H1 (cell line): ENCODE results near the gene DOK7. TPM values are rescaled to one million over a fixed set of nuclear protein-coding genes. Genes with fewer than 3 reads are reported as not detected.
A peak's percentile ranks its signal among the peaks of the same experiment; 100 is the strongest.

ENCODE experiments used
- CTCF ChIA-PET: fragments of 300-600 bp; sonication (Branson Sonifier 250); formaldehyde crosslinking; loops from one replicate; lab custom pipeline; 2021; ENCODE audit not compliant: partially characterized antibody; lab: Charles Lee
- POLR2A ChIA-PET: fragments of 300-600 bp; sonication (Branson Sonifier 250); formaldehyde crosslinking; loops from one replicate; lab custom pipeline; 2021; ENCODE audit warnings: inconsistent platforms; ENCODE audit not compliant: partially characterized antibody; lab: Charles Lee
- DNase-seq, 2 experiments: peaks; one replicate each; pipeline versions ENCODE4 v3.0.0 to v3.0.0-alpha.2; 2010 to 2022; ENCODE audit warnings: low spot score in 2 of 2, low read depth in 1 of 2, mixed read lengths in 1 of 2
- FAIRE-seq: peaks from 2 replicates; lab custom pipeline; 2011; peaks lifted over from hg19 to GRCh38; lab: Jason Lieb, UNC
- H2AFZ ChIP-seq: 2 replicates; pipeline ENCODE4 v1.8.1; 2012; ENCODE audit warnings: low read length, inconsistent platforms
- H2AK5ac ChIP-seq: 2 replicates; pipeline ENCODE4 v1.6.1; 2013; ENCODE audit warnings: low read depth, low read length
- H2BK120ac ChIP-seq: replicated peaks from 2 replicates; pipeline ENCODE3; 2013; ENCODE audit warnings: low read depth, low read length, inconsistent platforms
- H2BK12ac ChIP-seq: 2 replicates; pipeline ENCODE4 v1.6.1; 2013; ENCODE audit warnings: low read depth, low read length
- H2BK15ac ChIP-seq: 2 replicates; pipeline ENCODE4 v1.6.1; 2013; ENCODE audit warnings: low read length
- H2BK20ac ChIP-seq: 2 replicates; pipeline ENCODE4 v1.6.1; 2013; ENCODE audit warnings: low read length
- H2BK5ac ChIP-seq: 2 replicates; pipeline ENCODE4 v1.6.1; 2013; ENCODE audit warnings: low read depth, low read length
- H3K14ac ChIP-seq: 2 replicates; pipeline ENCODE4 v1.6.1; 2013; ENCODE audit warnings: inconsistent platforms; ENCODE audit not compliant: insufficient read length
- H3K18ac ChIP-seq: 2 replicates; pipeline ENCODE4 v1.6.1; 2013; ENCODE audit warnings: low read length; ENCODE audit errors: extremely low read depth
- H3K23ac ChIP-seq: 2 replicates; pipeline ENCODE4 v1.6.1; 2013; ENCODE audit warnings: inconsistent platforms; ENCODE audit not compliant: insufficient read length
- H3K23me2 ChIP-seq: 2 replicates; pipeline ENCODE4 v1.6.1; 2013; ENCODE audit warnings: low read depth, low read length
- H3K27ac ChIP-seq: 2 replicates; pipeline ENCODE4 v1.6.1; 2011; ENCODE audit warnings: low read depth, low read length, inconsistent platforms
- H3K27me3 ChIP-seq, 4 experiments: replicated peaks in 1 of 4; 1 replicate in 1 of 4; 2 replicates in 3 of 4; pipeline versions ENCODE4 v1.6.1 to v1.8.1; 2011 to 2013; ENCODE audit warnings: low read length in 3 of 4, mild to moderate bottlenecking in 3 of 4, inconsistent platforms in 2 of 4, mixed read lengths in 2 of 4, moderate library complexity in 1 of 4; ENCODE audit not compliant: control insufficient read depth in 3 of 4, insufficient read depth in 3 of 4; ENCODE audit errors: extremely low read depth in 1 of 4
- H3K36me3 ChIP-seq, 4 experiments: 2 replicates each; pipeline versions ENCODE4 v1.6.1 to v1.8.1; 2011 to 2013; ENCODE audit warnings: mild to moderate bottlenecking in 4 of 4, low read length in 3 of 4, moderate library complexity in 2 of 4, control low read depth in 1 of 4, inconsistent platforms in 1 of 4; ENCODE audit not compliant: insufficient read depth in 4 of 4, control insufficient read depth in 2 of 4
- H3K4ac ChIP-seq: replicated peaks from 2 replicates; pipeline ENCODE3; 2013; ENCODE audit warnings: low read length, low read depth, mixed read lengths, inconsistent platforms; ENCODE audit not compliant: insufficient read length
- H3K4me1 ChIP-seq, 4 experiments: replicated peaks in 1 of 4; 1 replicate in 1 of 4; 2 replicates in 3 of 4; pipeline versions ENCODE4 v1.6.1 to v1.8.1; 2011 to 2013; ENCODE audit warnings: low read length in 3 of 4, inconsistent platforms in 2 of 4, mixed read lengths in 1 of 4; ENCODE audit not compliant: insufficient read depth in 4 of 4, control insufficient read depth in 3 of 4
- H3K4me2 ChIP-seq, 2 experiments: 2 replicates each; pipeline versions ENCODE4 v1.6.1 to v1.8.1; 2011 to 2013; ENCODE audit warnings: low read depth in 2 of 2, low read length in 2 of 2, control low read depth in 1 of 2, inconsistent platforms in 1 of 2, mild to moderate bottlenecking in 1 of 2; ENCODE audit not compliant: insufficient read depth in 1 of 2
- H3K4me3 ChIP-seq, 4 experiments: fragments of 200-600, 300-600 bp in 1 of 4; sonication (generic), shearing (Covaris generic), sonication (Bioruptor Twin) in 1 of 4; 2 replicates each; pipeline versions ENCODE4 v1.5.1 to v1.8.1; 2011 to 2016; ENCODE audit warnings: low read length in 4 of 4, low read depth in 3 of 4, control low read depth in 2 of 4, inconsistent platforms in 2 of 4, mild to moderate bottlenecking in 2 of 4, mixed read lengths in 1 of 4, moderate library complexity in 1 of 4; ENCODE audit not compliant: insufficient read depth in 2 of 4; ENCODE audit errors: extremely low read depth in 1 of 4
- H3K56ac ChIP-seq: replicated peaks from 2 replicates; pipeline ENCODE3; 2013; ENCODE audit warnings: low read depth, mild to moderate bottlenecking, mixed read lengths, low read length, inconsistent platforms; ENCODE audit not compliant: insufficient read length
- H3K79me1 ChIP-seq: 2 replicates; pipeline ENCODE4 v1.6.1; 2013; ENCODE audit warnings: low read depth, low read length, control low read depth
- H3K79me2 ChIP-seq, 2 experiments: 2 replicates each; pipeline versions ENCODE4 v1.6.1 to v1.8.1; 2012 to 2013; ENCODE audit warnings: low read length in 2 of 2, mild to moderate bottlenecking in 2 of 2, inconsistent platforms in 1 of 2; ENCODE audit not compliant: insufficient read depth in 2 of 2, control insufficient read depth in 1 of 2
- H3K9ac ChIP-seq, 4 experiments: replicated peaks in 1 of 4; 1 replicate in 1 of 4; 2 replicates in 3 of 4; pipeline versions ENCODE4 v1.6.1 to v1.8.1; 2011 to 2013; ENCODE audit warnings: low read depth in 3 of 4, low read length in 3 of 4, control low read depth in 2 of 4, mild to moderate bottlenecking in 2 of 4, moderate library complexity in 2 of 4, inconsistent platforms in 1 of 4; ENCODE audit errors: extremely low read depth in 1 of 4
- H3K9me3 ChIP-seq, 2 experiments: 2 replicates each; pipeline versions ENCODE4 v1.6.1 to v1.8.1; 2012 to 2013; ENCODE audit warnings: mild to moderate bottlenecking in 2 of 2, moderate library complexity in 2 of 2, control low read depth in 1 of 2, inconsistent platforms in 1 of 2, low read depth in 1 of 2, low read length in 1 of 2, mixed read lengths in 1 of 2; ENCODE audit not compliant: insufficient read depth in 2 of 2
- H4K20me1 ChIP-seq, 2 experiments: replicated peaks in 1 of 2; 2 replicates each; pipeline versions ENCODE3 to v1.8.1; 2011 to 2013; ENCODE audit warnings: inconsistent platforms in 2 of 2, low read length in 2 of 2, mild to moderate bottlenecking in 1 of 2; ENCODE audit not compliant: insufficient read depth in 2 of 2, control insufficient read depth in 1 of 2
- H4K5ac ChIP-seq: 2 replicates; pipeline ENCODE4 v1.6.1; 2013; ENCODE audit warnings: low read length, low read depth, mixed read lengths, inconsistent platforms; ENCODE audit not compliant: insufficient read length
- H4K8ac ChIP-seq: 2 replicates; pipeline ENCODE4 v1.8.0; 2013; ENCODE audit warnings: mild to moderate bottlenecking, moderate library complexity, low read length, inconsistent platforms; ENCODE audit not compliant: insufficient read depth; ENCODE audit errors: extremely low read depth
- H4K91ac ChIP-seq: replicated peaks from 2 replicates; pipeline ENCODE3; 2013; ENCODE audit warnings: low read length, mixed read lengths, inconsistent platforms; ENCODE audit not compliant: insufficient read length
- KDM1A ChIP-seq: fragments of 200-600, 300-600 bp; sonication (generic); IDR thresholded peaks from 2 replicates; pipeline ENCODE4 v1.7.1; 2016; ENCODE audit warnings: mild to moderate bottlenecking, low read length, borderline replicate concordance
- RNF2 ChIP-seq: fragments of 200-900, 300-1000 bp; sonication (generic); IDR thresholded peaks from 2 replicates; pipeline ENCODE4 v1.7.1; 2016; ENCODE audit warnings: borderline replicate concordance, low read depth, mild to moderate bottlenecking, antibody characterized with exemption, low read length; ENCODE audit not compliant: poor library complexity, severe bottlenecking; ENCODE audit errors: missing control alignments
- WGBS, 2 experiments: shearing (Covaris generic) in 1 of 2; methylation state at CpG; one replicate each; pipeline versions ENCODE4 v1.1.6 to v1.1.7; 2013 to 2015; ENCODE audit warnings: low lambda C conversion rate in 2 of 2, mixed read lengths in 2 of 2, inconsistent platforms in 1 of 2, low coverage in 1 of 2, missing lambda C conversion rate in 1 of 2; ENCODE audit not compliant: insufficient replicate concordance in 2 of 2, insufficient coverage in 1 of 2, insufficient read length in 1 of 2; ENCODE audit errors: extremely low coverage in 1 of 2, missing lambda C conversion rate in 1 of 2; 5-methylcytosine and 5-hydroxymethylcytosine counted together
- polyA plus RNA-seq, 7 experiments: library from polyadenylated mRNA; depleted of rRNA in 3 of 7; stranded (reverse) in 5 of 7; unstranded in 2 of 7; fragments of >200 nt in 5 of 7; fragments of 200-250 nt in 2 of 7; gene quantifications; 1 replicate in 5 of 7; 2 replicates in 1 of 7; 4 replicates in 1 of 7; pipeline versions ENCODE4 v1.2.1 to v1.2.3, GENCODE V29; 2011 to 2013; ENCODE audit warnings: missing spikeins in 2 of 7, mixed read lengths in 2 of 7
- total RNA-seq: library from RNA; stranded (reverse); fragmentation: NEBNext Ultra II Directional; extraction: Animal tissue kit (Norgen Biotek cat#: 25700); gene quantifications from 2 replicates; pipeline ENCODE4 v1.2.1, GENCODE V29; 2021

DOK7 gene
- total and polyA plus RNA-seq, 2 of the 8 experiments (the other 6 are each of a cell fraction or from before 2014, with no cell fraction given) = 0.32 TPM; not detected in 1

GRCh38 chr4:3511187-3511586 is 48.1 kb downstream of the DOK7 start:
- Histone ChIP-seq H3K27me3 (no peaks in the 10 kb centered on the region), H2AFZ (no peak overlapping the region), H3K4me3 (no peak overlapping the region), H3K36me3 (peaks cover 11 to 54% (median 37%) of the 10 kb centered on the region in 4 experiments; a peak in 7 of 8 replicates), H3K18ac (no peak overlapping the region), H3K4me2 (no peak overlapping the region), H2BK15ac (no peak overlapping the region), H4K20me1 (peaks cover 10 to 33% of the 10 kb centered on the region in 2 experiments), H3K4me1 (0 out of 7 replicates have a peak, but pooled peaks cover 0 to 2% (median under 1%) of the 10 kb centered on the region in 4 experiments), H3K9me3 (no peaks in the 10 kb centered on the region), H3K23me2 (no peaks in the 10 kb centered on the region), H3K27ac (no peak overlapping the region), H3K23ac (no peak overlapping the region), H2BK12ac (no peak overlapping the region), H2BK20ac (no peak overlapping the region), H3K79me1 (peaks cover 10% of the 10 kb centered on the region), H3K4ac (no peak overlapping the region), H3K56ac (no peak overlapping the region), H2BK5ac (no peak overlapping the region), H3K14ac (no peak overlapping the region), H3K9ac (no peak overlapping the region), H3K79me2 (no peaks in the 10 kb centered on the region), H4K5ac (no peak overlapping the region), H2BK120ac (no peak overlapping the region), H2AK5ac (no peak overlapping the region), H4K91ac (no peak overlapping the region), H4K8ac (no peak overlapping the region)
- no peak for FAIRE-seq
- 98% methylated on average over 6 of the region's 6 CpGs; no CpG with 5 or more reads in 1 of the 2 experiments for WGBS, 2 experiments
- ChIA-PET CTCF (interaction anchor here (5.6 to 5.8 kb wide), 2 partner anchors 16 to 31 kb away, joined by 43 to 48 read pairs; no protein-coding TSS in a partner anchor), POLR2A (no interaction called here)
- no peak for DNase-seq
- no peak for TF ChIP-seq RNF2
- TF ChIP-seq KDM1A = peak; percentile 54; the same call in 1 of the 2 replicates
